OCI-LY7 (cell line): ENCODE measurements around the gene PDE8B. TPM values are rescaled to one million over a fixed set of nuclear protein-coding genes. Genes with fewer than 3 reads are reported as not detected.

ENCODE experiments used
- BruUV-seq: library from RNA; stranded (reverse); fragments of 400-500 nt; replicated peaks from 2 replicates; lab custom pipeline; 2021; lab: Mats Ljungman, UMichigan
- CTCF ChIA-PET: fragments of 300-600 bp; sonication (Branson Sonifier 250); formaldehyde crosslinking; loops from one replicate; lab custom pipeline; 2022; ENCODE audit warnings: antibody characterized with exemption; ENCODE audit not compliant: unreplicated experiment; lab: Charles Lee
- POLR2A ChIA-PET: fragments of 300-600 bp; sonication (Branson Sonifier 250); formaldehyde crosslinking; loops from one replicate; lab custom pipeline; 2022; ENCODE audit warnings: antibody characterized with exemption; lab: Charles Lee
- DNase-seq: peaks from one replicate; pipeline ENCODE4 v3.0.0-alpha.2; 2015; ENCODE audit warnings: low spot score
- H2AFZ ChIP-seq: fragments of 200-600 bp; sonication (generic), shearing (Covaris generic); 2 replicates; pipeline ENCODE4 v1.6.1; 2014; ENCODE audit warnings: mild to moderate bottlenecking, antibody characterized with exemption, low read length, moderate library complexity
- H3K27ac ChIP-seq: fragments of 200-600 bp; sonication (generic); 2 replicates; pipeline ENCODE4 v1.5.1; 2014; ENCODE audit warnings: mixed run types, low read depth, mild to moderate bottlenecking, moderate library complexity, low read length, inconsistent platforms; ENCODE audit not compliant: poor library complexity, severe bottlenecking
- H3K36me3 ChIP-seq: fragments of 200-600 bp; sonication (generic); 2 replicates; pipeline ENCODE4 v1.6.1; 2014; ENCODE audit warnings: mild to moderate bottlenecking, antibody characterized with exemption, low read length, moderate library complexity, mixed read lengths; ENCODE audit not compliant: insufficient read depth
- H3K4me1 ChIP-seq: fragments of 200-600 bp; sonication (generic); 2 replicates; pipeline ENCODE4 v1.5.1; 2014; ENCODE audit warnings: mild to moderate bottlenecking, low read length; ENCODE audit not compliant: insufficient read depth, poor library complexity, severe bottlenecking
- H3K4me2 ChIP-seq: fragments of 200-600 bp; sonication (generic); 2 replicates; pipeline ENCODE4 v1.6.1; 2014; ENCODE audit warnings: mild to moderate bottlenecking, low read length
- H3K4me3 ChIP-seq: fragments of 200-600 bp; sonication (generic); 2 replicates; pipeline ENCODE4 v1.5.1; 2014; ENCODE audit warnings: mild to moderate bottlenecking, low read depth, low read length; ENCODE audit not compliant: poor library complexity, severe bottlenecking
- H3K79me2 ChIP-seq: fragments of 200-600 bp; sonication (generic); 2 replicates; pipeline ENCODE4 v1.6.1; 2016; ENCODE audit warnings: low read depth, mild to moderate bottlenecking, low read length, moderate library complexity, mixed read lengths; ENCODE audit not compliant: insufficient read depth
- H3K9me2 ChIP-seq: fragments of 200-600 bp; sonication (generic); 2 replicates; pipeline ENCODE4 v1.6.1; 2016; ENCODE audit warnings: mild to moderate bottlenecking, low read length, mixed read lengths; ENCODE audit not compliant: insufficient read depth
- H3K9me3 ChIP-seq: fragments of 200-600 bp; sonication (generic); 2 replicates; pipeline ENCODE4 v1.6.1; 2014; ENCODE audit warnings: mild to moderate bottlenecking, mixed run types, low read length, mixed read lengths
- H4K20me1 ChIP-seq: fragments of 200-600 bp; sonication (generic); 2 replicates; pipeline ENCODE4 v1.6.1; 2014; ENCODE audit warnings: mild to moderate bottlenecking, antibody characterized with exemption, low read length, moderate library complexity, mixed read lengths; ENCODE audit not compliant: insufficient read depth
- EZH2phosphoT487 ChIP-seq: fragments of 200-600 bp; sonication (generic); IDR thresholded peaks from 2 replicates; pipeline ENCODE4 v1.6.1; 2018; ENCODE audit warnings: low read depth, borderline replicate concordance, mild to moderate bottlenecking, mixed run types, antibody characterized with exemption, low read length, moderate library complexity, mixed read lengths
- intact Hi-C: fragments of 100-400 bp; cut with micrococcal nuclease; formaldehyde crosslinking; loops from one replicate; pipeline ENCODE4 v1.10.0; 2022; ENCODE audit not compliant: unreplicated experiment
- total RNA-seq, 2 experiments: library from RNA; depleted of rRNA in 1 of 2; stranded (reverse); fragments of >200 nt in 1 of 2; shearing (Covaris generic) in 1 of 2; gene quantifications; 2 replicates each; pipeline ENCODE4 v1.2.3, GENCODE V29; 2014 to 2022
- TF ChIP-seq, protein P1 (sequence below): fragments of 200-600 bp; sonication (generic); conservative IDR thresholded peaks from 2 replicates; pipeline ENCODE4 v1.5.1; 2014; ENCODE audit warnings: mild to moderate bottlenecking, antibody characterized with exemption, low read length, moderate library complexity, mixed read lengths

Gene PDE8B
- total RNA-seq, 2 experiments from 2014 or later: 0.21 to 0.22 TPM

DNA sequence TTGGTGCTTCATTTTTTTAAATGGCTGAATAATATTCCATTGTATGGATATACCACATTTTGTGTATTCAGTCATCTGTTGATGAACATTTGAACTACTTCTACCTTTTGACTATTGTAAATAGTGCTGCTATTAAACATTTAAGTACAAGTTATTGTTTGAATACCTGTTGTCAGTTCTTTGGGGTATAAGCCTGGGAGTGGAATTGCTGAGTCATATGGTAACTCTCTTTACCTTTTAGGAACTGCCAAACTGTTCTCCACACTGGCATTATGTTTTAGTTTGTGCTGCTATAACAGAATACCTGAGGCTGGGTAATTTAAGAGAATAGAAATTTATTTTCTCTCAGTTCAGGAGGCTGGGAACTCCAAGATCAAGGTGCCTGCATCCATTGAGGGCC is 15.7 kb upstream of the PDE8B start:
- no peak overlapping the region for H3K4me3 ChIP-seq
- no peak for DNase-seq
- CTCF ChIA-PET: no interaction called here
- no peaks in the 10 kb centered on the region for H3K9me2 ChIP-seq
- BruUV-seq: no TSS peak
- POLR2A ChIA-PET: no interaction called here
- H3K79me2 ChIP-seq: no peaks in the 10 kb centered on the region
- no peaks in the 10 kb centered on the region for H3K4me1 ChIP-seq
- no peak overlapping the region for H2AFZ ChIP-seq
- H4K20me1 ChIP-seq: no peaks in the 10 kb centered on the region
- H3K27ac ChIP-seq: no peak overlapping the region
- TF ChIP-seq, protein P1, sequence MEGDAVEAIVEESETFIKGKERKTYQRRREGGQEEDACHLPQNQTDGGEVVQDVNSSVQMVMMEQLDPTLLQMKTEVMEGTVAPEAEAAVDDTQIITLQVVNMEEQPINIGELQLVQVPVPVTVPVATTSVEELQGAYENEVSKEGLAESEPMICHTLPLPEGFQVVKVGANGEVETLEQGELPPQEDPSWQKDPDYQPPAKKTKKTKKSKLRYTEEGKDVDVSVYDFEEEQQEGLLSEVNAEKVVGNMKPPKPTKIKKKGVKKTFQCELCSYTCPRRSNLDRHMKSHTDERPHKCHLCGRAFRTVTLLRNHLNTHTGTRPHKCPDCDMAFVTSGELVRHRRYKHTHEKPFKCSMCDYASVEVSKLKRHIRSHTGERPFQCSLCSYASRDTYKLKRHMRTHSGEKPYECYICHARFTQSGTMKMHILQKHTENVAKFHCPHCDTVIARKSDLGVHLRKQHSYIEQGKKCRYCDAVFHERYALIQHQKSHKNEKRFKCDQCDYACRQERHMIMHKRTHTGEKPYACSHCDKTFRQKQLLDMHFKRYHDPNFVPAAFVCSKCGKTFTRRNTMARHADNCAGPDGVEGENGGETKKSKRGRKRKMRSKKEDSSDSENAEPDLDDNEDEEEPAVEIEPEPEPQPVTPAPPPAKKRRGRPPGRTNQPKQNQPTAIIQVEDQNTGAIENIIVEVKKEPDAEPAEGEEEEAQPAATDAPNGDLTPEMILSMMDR: no peak
- no peak for TF ChIP-seq EZH2phosphoT487
- intact Hi-C loops: no loop called here
- no peaks in the 10 kb centered on the region for H3K9me3 ChIP-seq
- H3K4me2 ChIP-seq: no peak overlapping the region
- no peaks in the 10 kb centered on the region for H3K36me3 ChIP-seq

DNA sequence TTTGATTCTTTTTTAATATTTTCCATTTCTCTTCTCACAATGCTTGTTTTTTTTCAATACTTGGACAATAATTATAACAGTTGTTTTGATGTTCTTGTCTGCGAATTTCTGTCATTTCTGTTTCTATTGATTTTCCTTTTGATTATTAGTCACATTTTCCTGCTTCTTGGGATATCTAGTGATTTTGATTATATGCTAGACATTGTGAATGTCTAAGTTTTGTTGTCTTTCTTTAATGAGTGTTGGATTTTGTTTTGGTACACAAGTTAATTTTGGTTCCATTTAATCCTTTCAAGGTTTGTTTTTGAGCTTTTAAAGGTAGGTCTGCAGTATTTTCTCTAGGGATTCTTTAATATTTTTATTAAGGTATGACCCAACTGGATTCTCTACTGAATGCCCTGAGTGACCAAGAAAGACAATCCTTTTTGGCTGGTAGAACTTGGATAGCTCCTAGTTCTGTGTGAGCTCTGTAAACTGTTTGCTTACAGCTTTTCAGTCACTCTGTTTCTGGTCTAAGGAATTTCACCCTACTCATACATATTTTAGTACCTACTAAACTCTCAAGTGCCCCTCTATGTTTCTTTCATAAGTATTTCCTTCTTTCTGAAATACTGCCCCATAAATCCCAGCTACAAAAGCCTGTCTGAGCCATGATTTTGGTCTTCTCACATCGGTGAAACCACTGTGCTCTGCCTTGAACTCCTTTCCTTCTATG is 12.5 kb upstream of the PDE8B start:
- CTCF ChIA-PET: no interaction called here

DNA sequence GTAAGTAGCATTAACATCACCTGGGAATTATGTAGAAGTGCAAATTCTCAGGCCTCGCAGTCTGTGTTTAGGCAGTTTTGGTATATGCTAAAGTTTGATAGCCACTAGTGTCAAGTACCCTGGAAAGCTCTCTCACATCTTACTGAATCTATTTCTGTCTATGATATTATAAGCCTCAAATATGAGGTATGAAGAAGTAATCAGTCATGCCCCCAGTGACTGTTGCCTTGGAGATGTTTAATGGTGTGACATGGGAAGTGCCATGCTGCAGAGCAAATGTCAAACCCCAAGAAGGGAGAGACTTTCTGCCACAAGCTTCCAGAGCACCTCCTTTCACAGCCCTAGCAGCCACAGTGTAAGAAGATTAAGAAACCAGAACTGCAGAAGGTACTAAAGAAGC is 9.8 kb upstream of the PDE8B start:
- Histone ChIP-seq H3K27ac (no peak overlapping the region), H3K79me2 (no peaks in the 10 kb centered on the region), H3K4me2 (no peak overlapping the region), H3K9me3 (no peaks in the 10 kb centered on the region), H2AFZ (no peak overlapping the region), H3K4me1 (no peaks in the 10 kb centered on the region), H3K9me2 (no peaks in the 10 kb centered on the region), H4K20me1 (no peaks in the 10 kb centered on the region), H3K4me3 (no peak overlapping the region), H3K36me3 (no peaks in the 10 kb centered on the region)
- no TSS peak for BruUV-seq
- CTCF ChIA-PET: no interaction called here
- DNase-seq: no peak
- no peak for TF ChIP-seq EZH2phosphoT487
- TF ChIP-seq, protein P1: no peak
- intact Hi-C loops: no loop called here
- POLR2A ChIA-PET: no interaction called here

More for the DNA sequence above, 12.5 kb upstream of the PDE8B start:
- no peak for DNase-seq
- TF ChIP-seq, protein P1: no peak
- TF ChIP-seq EZH2phosphoT487: no peak
- no TSS peak for BruUV-seq
- H3K36me3 ChIP-seq: no peaks in the 10 kb centered on the region
- POLR2A ChIA-PET: interaction anchor here (1.0 kb wide), 1 partner anchor 173 kb away, joined by 3 read pairs; no protein-coding TSS in a partner anchor
- H3K9me3 ChIP-seq: no peaks in the 10 kb centered on the region
- no peaks in the 10 kb centered on the region for H3K4me1 ChIP-seq
- H3K79me2 ChIP-seq: no peaks in the 10 kb centered on the region
- H3K9me2 ChIP-seq: no peaks in the 10 kb centered on the region
- H3K27ac ChIP-seq: no peak overlapping the region
- intact Hi-C loops: no loop called here
- no peak overlapping the region for H2AFZ ChIP-seq
- no peak overlapping the region for H3K4me2 ChIP-seq
- no peak overlapping the region for H3K4me3 ChIP-seq
- H4K20me1 ChIP-seq: no peaks in the 10 kb centered on the region
